Astrocyte of the spinal cord (primary cell): ENCODE data around the gene TBC1D9.

ENCODE experiments used
- DNase-seq: peaks from one replicate; pipeline ENCODE4 v3.0.0; 2011; ENCODE audit warnings: low read depth, low spot score
- H3K4me3 ChIP-seq: 2 replicates; pipeline ENCODE4 v1.5.1; 2011; ENCODE audit warnings: low read depth, mild to moderate bottlenecking, low read length, moderate library complexity
- CTCF ChIP-seq: IDR thresholded peaks from 2 replicates; pipeline ENCODE4 v1.5.1; 2012; ENCODE audit warnings: low read depth, mild to moderate bottlenecking, low read length, inconsistent platforms
- in situ Hi-C: cut with HindIII; loops from 2 replicates; pipeline ENCODE4 v1.10.0; 2017; ENCODE audit warnings: low sequenced_read_pairs

Gene TBC1D9

GRCh38 chr4:140642674-140643437 lies 113.3 kb downstream of the TBC1D9 start:
- no peak for TF ChIP-seq CTCF
- in situ Hi-C loops: no loop called here
- H3K4me3 ChIP-seq: no peak overlapping the region
- DNase-seq: no peak

- no peak for DNase-seq
- in situ Hi-C loops: no loop called here
- H3K4me3 ChIP-seq: no peak overlapping the region
- TF ChIP-seq CTCF: no peak
Observed at GRCh38 chr4:140641789-140642439, 114.3 kb downstream of the TBC1D9 start.

GRCh38 chr4:140641105-140641555 lies 115.1 kb downstream of the TBC1D9 start:
- DNase-seq: no peak
- TF ChIP-seq CTCF: no peak
- no peak overlapping the region for H3K4me3 ChIP-seq
- in situ Hi-C loops: no loop called here

- no peak overlapping the region for H3K4me3 ChIP-seq
- no peak for DNase-seq
- no peak for TF ChIP-seq CTCF
- in situ Hi-C loops: no loop called here
Observed at GRCh38 chr4:140640150-140640748, 115.9 kb downstream of the TBC1D9 start.

- TF ChIP-seq CTCF: no peak
- DNase-seq: no peak
- in situ Hi-C loops: no loop called here
- no peak overlapping the region for H3K4me3 ChIP-seq
Observed at GRCh38 chr4:140639066-140639465, 117.1 kb downstream of the TBC1D9 start.

- DNase-seq: no peak
- peak; percentile 40 for TF ChIP-seq CTCF
- H3K4me3 ChIP-seq: no peak overlapping the region
- in situ Hi-C loops: no loop called here
Observed at GRCh38 chr4:140637836-140638235, 118.3 kb downstream of the TBC1D9 start.
